ENCODE measurements around the gene CORO2A. TPM values are rescaled to one million over a fixed set of nuclear protein-coding genes. Genes with fewer than 3 reads are reported as not detected.

The CORO2A gene
- total RNA-seq, 1 experiment from 2014 or later, result 19.8 TPM

DNA sequence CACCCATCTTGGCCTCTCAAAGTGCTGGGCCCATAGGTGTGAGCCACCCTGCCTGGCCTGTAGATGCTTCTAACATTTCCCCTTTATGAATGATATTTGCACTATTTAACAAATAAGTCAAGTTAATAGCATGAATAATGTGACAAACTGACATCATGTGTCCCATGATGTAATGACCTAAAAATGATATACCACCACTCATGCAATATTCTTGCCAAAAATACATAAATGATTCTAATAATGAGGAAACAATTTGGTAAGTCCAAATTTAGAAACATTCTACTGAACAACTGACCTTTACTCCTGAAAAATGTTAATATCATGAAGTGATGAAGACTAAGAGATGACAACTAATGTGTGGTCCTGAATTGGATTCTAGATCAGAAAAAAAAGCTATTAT, 39.9 kb downstream of the CORO2A start:
- no peaks in the 10 kb centered on the region for H3K36me3 ChIP-seq (ENCODE audit: low read depth)
- CTCF ChIA-PET, result interaction anchor here (0.7 kb wide), 1 partner anchor 63 kb away, joined by 6 read pairs; no protein-coding TSS in a partner anchor
- BruUV-seq (replicated peaks), result no TSS peak

DNA sequence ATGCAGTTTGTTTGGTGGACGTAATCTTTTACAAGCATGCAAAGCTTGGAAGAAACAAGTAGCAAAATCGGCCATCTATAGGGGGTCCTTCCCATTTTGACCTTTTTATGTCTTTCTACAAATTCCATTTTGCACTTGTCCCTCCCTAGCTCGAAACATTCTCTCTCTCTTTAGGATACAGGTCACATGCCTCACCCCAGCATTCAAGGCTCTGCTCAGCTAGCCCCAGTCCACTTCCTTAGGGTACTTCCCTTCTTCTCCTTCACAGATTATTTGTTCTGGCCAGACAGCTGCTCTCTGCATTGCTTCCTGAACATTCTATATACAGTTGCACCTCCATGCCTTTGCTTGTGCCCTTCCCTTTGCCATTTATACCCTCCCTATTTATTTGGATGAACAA, 41.7 kb downstream of the CORO2A start:
- Histone ChIP-seq H3K4me2 (no peak overlapping the region), H3K27ac (no peak overlapping the region), H2AFZ (no peak overlapping the region), H3K9me3 (ENCODE audit: insufficient read depth, low read depth) (no peaks in the 10 kb centered on the region), H3K9me2 (ENCODE audit: insufficient read depth) (no peaks in the 10 kb centered on the region), H3K4me1 (replicated peaks; ENCODE audit: insufficient read depth) (peaks cover 69% of the 10 kb centered on the region), H3K27me3 (ENCODE audit: insufficient read depth, low read depth) (no peaks in the 10 kb centered on the region), H3F3A (ENCODE audit: insufficient read depth, low read depth) (peaks cover 34% of the 10 kb centered on the region), H3K36me3 (ENCODE audit: low read depth) (no peaks in the 10 kb centered on the region), H3K4me3 (no peak overlapping the region), H3K79me2 (ENCODE audit: low read depth) (no peaks in the 10 kb centered on the region), H4K20me1 (ENCODE audit: insufficient read depth) (no peaks in the 10 kb centered on the region)
- CTCF ChIA-PET, result no interaction called here
- POLR2A ChIA-PET (ENCODE audit: unreplicated experiment), result no interaction called here
- BruUV-seq (replicated peaks), result no TSS peak
- no peak for TF ChIP-seq EZH2 (IDR thresholded peaks at IDR 0.05; ENCODE audit: low read depth)
- TF ChIP-seq, protein P1, sequence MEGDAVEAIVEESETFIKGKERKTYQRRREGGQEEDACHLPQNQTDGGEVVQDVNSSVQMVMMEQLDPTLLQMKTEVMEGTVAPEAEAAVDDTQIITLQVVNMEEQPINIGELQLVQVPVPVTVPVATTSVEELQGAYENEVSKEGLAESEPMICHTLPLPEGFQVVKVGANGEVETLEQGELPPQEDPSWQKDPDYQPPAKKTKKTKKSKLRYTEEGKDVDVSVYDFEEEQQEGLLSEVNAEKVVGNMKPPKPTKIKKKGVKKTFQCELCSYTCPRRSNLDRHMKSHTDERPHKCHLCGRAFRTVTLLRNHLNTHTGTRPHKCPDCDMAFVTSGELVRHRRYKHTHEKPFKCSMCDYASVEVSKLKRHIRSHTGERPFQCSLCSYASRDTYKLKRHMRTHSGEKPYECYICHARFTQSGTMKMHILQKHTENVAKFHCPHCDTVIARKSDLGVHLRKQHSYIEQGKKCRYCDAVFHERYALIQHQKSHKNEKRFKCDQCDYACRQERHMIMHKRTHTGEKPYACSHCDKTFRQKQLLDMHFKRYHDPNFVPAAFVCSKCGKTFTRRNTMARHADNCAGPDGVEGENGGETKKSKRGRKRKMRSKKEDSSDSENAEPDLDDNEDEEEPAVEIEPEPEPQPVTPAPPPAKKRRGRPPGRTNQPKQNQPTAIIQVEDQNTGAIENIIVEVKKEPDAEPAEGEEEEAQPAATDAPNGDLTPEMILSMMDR (conservative IDR thresholded peaks at IDR 0.05), result no peak
- DNase-seq, result no peak
- intact Hi-C loops (cut with micrococcal nuclease; ENCODE audit: unreplicated experiment), result no loop called here

More for the DNA sequence above, 39.9 kb downstream of the CORO2A start:
- no peaks in the 10 kb centered on the region for H3K9me2 ChIP-seq (ENCODE audit: insufficient read depth)
- H2AFZ ChIP-seq, result no peak overlapping the region
- H3K4me1 ChIP-seq (replicated peaks; ENCODE audit: insufficient read depth), result peaks cover 54% of the 10 kb centered on the region
- H3K9me3 ChIP-seq (ENCODE audit: insufficient read depth, low read depth), result no peaks in the 10 kb centered on the region
- no peaks in the 10 kb centered on the region for H4K20me1 ChIP-seq (ENCODE audit: insufficient read depth)
- H3K4me3 ChIP-seq, result no peak overlapping the region
- peaks cover 19% of the 10 kb centered on the region for H3F3A ChIP-seq (ENCODE audit: insufficient read depth, low read depth)
- POLR2A ChIA-PET (ENCODE audit: unreplicated experiment), result no interaction called here
- no peaks in the 10 kb centered on the region for H3K27me3 ChIP-seq (ENCODE audit: insufficient read depth, low read depth)
- no peaks in the 10 kb centered on the region for H3K79me2 ChIP-seq (ENCODE audit: low read depth)
- H3K27ac ChIP-seq, result no peak overlapping the region
- no peak overlapping the region for H3K4me2 ChIP-seq
- no peak for DNase-seq
- no peak for TF ChIP-seq EZH2 (IDR thresholded peaks at IDR 0.05; ENCODE audit: low read depth)
- TF ChIP-seq, protein P1 (conservative IDR thresholded peaks at IDR 0.05), result no peak
- intact Hi-C loops (cut with micrococcal nuclease; ENCODE audit: unreplicated experiment), result no loop called here

DNA sequence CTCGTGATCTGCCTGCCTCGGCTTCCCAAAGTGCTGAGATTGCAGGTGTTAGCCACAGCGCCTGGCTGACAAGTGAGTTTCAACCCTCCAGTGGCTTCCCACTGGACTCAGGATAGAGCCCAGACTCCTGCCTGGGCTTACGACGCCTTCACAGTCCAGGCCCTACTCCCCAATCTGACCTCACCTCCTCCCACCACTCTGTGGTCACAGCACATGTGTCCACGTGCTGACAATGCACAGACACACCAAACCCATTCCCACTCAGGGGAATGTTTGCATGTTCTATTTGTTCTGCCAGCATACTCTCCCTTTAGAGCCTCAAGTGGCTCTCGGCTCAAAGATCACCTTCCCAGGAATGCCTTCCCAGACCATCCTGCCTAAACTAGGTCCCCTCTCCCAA, 42.3 kb downstream of the CORO2A start:
- no peaks in the 10 kb centered on the region for H3K79me2 ChIP-seq (ENCODE audit: low read depth)
- no peak overlapping the region for H3K4me3 ChIP-seq
- peaks cover 69% of the 10 kb centered on the region for H3K4me1 ChIP-seq (replicated peaks; ENCODE audit: insufficient read depth)
- H3K9me2 ChIP-seq (ENCODE audit: insufficient read depth), result no peaks in the 10 kb centered on the region
- intact Hi-C loops (cut with micrococcal nuclease; ENCODE audit: unreplicated experiment), result no loop called here
- no peak overlapping the region for H3K27ac ChIP-seq
- POLR2A ChIA-PET (ENCODE audit: unreplicated experiment), result no interaction called here
- no TSS peak for BruUV-seq (replicated peaks)
- no peak overlapping the region for H3K4me2 ChIP-seq
- no peaks in the 10 kb centered on the region for H3K27me3 ChIP-seq (ENCODE audit: insufficient read depth, low read depth)
- no peak for TF ChIP-seq EZH2 (IDR thresholded peaks at IDR 0.05; ENCODE audit: low read depth)
- peaks cover 35% of the 10 kb centered on the region for H3F3A ChIP-seq (ENCODE audit: insufficient read depth, low read depth)
- H2AFZ ChIP-seq, result no peak overlapping the region
- no peaks in the 10 kb centered on the region for H4K20me1 ChIP-seq (ENCODE audit: insufficient read depth)
- CTCF ChIA-PET, result no interaction called here
- H3K36me3 ChIP-seq (ENCODE audit: low read depth), result no peaks in the 10 kb centered on the region
- DNase-seq, result peak in 1 of 2 experiments; percentile 5
- H3K9me3 ChIP-seq (ENCODE audit: insufficient read depth, low read depth), result no peaks in the 10 kb centered on the region

DNA sequence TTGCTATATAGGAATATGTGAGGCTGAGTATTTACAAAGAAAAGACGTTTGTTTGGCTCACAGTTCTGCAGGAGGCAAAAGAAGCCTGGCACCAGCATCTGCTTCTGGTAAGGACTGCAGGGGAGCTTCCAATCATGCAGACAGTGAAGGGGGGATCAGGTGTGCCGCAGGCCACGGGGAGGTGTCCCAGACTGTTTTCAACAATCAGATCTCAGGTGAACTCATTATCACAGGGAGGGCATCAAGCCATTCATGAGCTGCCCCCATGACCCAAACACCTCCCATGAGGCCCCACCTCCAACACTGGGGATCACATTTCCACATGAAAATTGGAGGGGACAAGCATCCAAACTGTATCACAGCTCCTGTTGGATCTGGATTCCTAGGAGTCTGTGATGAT, 43.0 kb downstream of the CORO2A start:
- CTCF ChIA-PET, result interaction anchor here (0.7 to 0.9 kb wide), 2 partner anchors 57 to 114 kb away, joined by 3 read pairs; no protein-coding TSS in a partner anchor
- POLR2A ChIA-PET (ENCODE audit: unreplicated experiment), result no interaction called here

More for the DNA sequence above, 43.0 kb downstream of the CORO2A start:
- Histone ChIP-seq H2AFZ (no peak overlapping the region), H3K27me3 (ENCODE audit: insufficient read depth, low read depth) (no peaks in the 10 kb centered on the region), H3K4me3 (no peak overlapping the region), H3K9me3 (ENCODE audit: insufficient read depth, low read depth) (no peaks in the 10 kb centered on the region), H4K20me1 (ENCODE audit: insufficient read depth) (no peaks in the 10 kb centered on the region), H3F3A (ENCODE audit: insufficient read depth, low read depth) (peaks cover 33% of the 10 kb centered on the region), H3K4me2 (peak overlapping the region; percentile 35; the same call in 1 of the 2 replicates), H3K36me3 (ENCODE audit: low read depth) (no peaks in the 10 kb centered on the region), H3K79me2 (ENCODE audit: low read depth) (no peaks in the 10 kb centered on the region), H3K9me2 (ENCODE audit: insufficient read depth) (no peaks in the 10 kb centered on the region), H3K4me1 (replicated peaks; ENCODE audit: insufficient read depth) (peaks cover 68% of the 10 kb centered on the region), H3K27ac (peak overlapping the region; percentile 91)
- intact Hi-C loops (cut with micrococcal nuclease; ENCODE audit: unreplicated experiment), result no loop called here
- DNase-seq, result peak in 1 of 2 experiments; percentile 2
- BruUV-seq (replicated peaks), result no TSS peak
- TF ChIP-seq EZH2 (IDR thresholded peaks at IDR 0.05; ENCODE audit: low read depth), result no peak
